ENCODE data around the gene KCNAB1. TPM values are rescaled to one million over a fixed set of nuclear protein-coding genes. Genes with fewer than 3 reads are reported as not detected.

KCNAB1 gene
- total and polyA plus RNA-seq, 8 donors, result 0.76 to 4.9 (median 3.2) TPM

DNA sequence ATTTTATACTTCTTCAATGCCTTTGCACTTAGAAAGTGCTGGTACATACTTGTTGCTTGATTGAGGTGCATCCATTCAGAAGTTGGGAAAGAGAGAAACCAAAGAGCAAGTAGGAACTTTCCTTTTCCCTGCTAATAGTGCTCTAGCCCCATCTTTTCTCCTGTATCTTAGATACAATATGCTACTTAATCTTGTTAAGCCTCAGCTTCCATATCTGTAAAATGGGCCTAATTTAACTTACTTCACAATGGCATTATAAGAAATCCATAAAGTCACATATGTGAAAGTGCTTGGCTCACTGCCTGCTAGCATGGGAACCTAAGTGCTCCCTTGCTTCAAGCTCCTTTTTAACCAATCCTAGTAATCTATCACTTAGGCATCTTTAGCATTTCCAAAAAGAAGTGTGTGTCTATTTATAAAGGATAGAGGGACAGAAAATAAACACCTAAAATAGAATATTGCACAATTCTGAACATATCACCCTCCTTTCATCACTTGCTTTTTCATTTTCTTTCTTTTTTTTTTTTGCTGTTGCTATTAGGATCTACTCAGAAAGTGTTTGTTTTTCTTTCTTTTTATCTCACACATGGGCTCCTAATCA is 28.1 kb downstream of the KCNAB1 start:
- Histone ChIP-seq H3K4me3 (peak overlapping the region in 1 of 4 donors; percentile 11), H3K36me3 (no peaks in the 10 kb centered on the region), H3K27ac (peak overlapping the region in 2 of 4 donors; percentile 68), H3K9me3 (no peaks in the 10 kb centered on the region), H3K27me3 (no peaks in the 10 kb centered on the region), H3K4me1 (peaks cover 0 to 8% (median 0%) of the 10 kb centered on the region in 3 donors)
- no peak for FAIRE-seq
- intact Hi-C loops (cut with DNase I), result no loop called here
- TF ChIP-seq, protein P1, sequence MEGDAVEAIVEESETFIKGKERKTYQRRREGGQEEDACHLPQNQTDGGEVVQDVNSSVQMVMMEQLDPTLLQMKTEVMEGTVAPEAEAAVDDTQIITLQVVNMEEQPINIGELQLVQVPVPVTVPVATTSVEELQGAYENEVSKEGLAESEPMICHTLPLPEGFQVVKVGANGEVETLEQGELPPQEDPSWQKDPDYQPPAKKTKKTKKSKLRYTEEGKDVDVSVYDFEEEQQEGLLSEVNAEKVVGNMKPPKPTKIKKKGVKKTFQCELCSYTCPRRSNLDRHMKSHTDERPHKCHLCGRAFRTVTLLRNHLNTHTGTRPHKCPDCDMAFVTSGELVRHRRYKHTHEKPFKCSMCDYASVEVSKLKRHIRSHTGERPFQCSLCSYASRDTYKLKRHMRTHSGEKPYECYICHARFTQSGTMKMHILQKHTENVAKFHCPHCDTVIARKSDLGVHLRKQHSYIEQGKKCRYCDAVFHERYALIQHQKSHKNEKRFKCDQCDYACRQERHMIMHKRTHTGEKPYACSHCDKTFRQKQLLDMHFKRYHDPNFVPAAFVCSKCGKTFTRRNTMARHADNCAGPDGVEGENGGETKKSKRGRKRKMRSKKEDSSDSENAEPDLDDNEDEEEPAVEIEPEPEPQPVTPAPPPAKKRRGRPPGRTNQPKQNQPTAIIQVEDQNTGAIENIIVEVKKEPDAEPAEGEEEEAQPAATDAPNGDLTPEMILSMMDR (IDR thresholded peaks at IDR 0.05), result no peak
- ATAC-seq, result no peak
- no peak for DNase-seq

DNA sequence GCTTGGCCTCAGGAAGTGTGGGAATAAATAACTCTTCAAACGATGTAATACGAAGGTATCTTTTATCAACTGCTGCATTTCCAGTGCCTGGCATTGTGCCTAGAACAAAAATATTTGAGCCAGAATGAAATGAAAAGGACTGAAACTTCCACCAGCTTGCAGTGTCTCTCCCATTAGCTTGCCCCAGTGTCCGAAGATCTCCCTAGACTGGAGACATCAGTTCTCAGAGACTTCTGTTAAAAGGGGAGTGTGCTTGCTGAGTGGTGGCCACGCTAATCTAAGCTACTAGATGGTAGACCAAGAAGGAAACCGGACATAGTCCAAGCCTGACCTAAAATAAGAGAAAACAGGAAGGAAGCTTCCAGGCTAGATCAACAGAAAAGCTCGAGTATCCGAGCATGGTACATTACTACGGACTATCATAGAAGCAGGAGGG is 28.6 kb downstream of the KCNAB1 start:
- DNase-seq (peak in 1 of 6 donors; percentile 35), ATAC-seq (peak; percentile 33 to 55 (median 38)), FAIRE-seq (no peak)
- H3K4me3 ChIP-seq, result peak overlapping the region in 1 of 4 donors; percentile 11
- WGBS, 2 donors, result 14 to 16% methylated on average over 8 of the region's 8 CpGs
- intact Hi-C loops (cut with DNase I), result no loop called here
- peak overlapping the region in 3 of 4 donors; percentile 30 to 68 (median 68) for H3K27ac ChIP-seq
- no peaks in the 10 kb centered on the region for H3K27me3 ChIP-seq
- TF ChIP-seq, protein P1 (IDR thresholded peaks at IDR 0.05), result no peak
- peaks cover 0 to 9% (median 0%) of the 10 kb centered on the region in 3 donors for H3K4me1 ChIP-seq
- H3K36me3 ChIP-seq, result no peaks in the 10 kb centered on the region
- no peaks in the 10 kb centered on the region for H3K9me3 ChIP-seq

DNA sequence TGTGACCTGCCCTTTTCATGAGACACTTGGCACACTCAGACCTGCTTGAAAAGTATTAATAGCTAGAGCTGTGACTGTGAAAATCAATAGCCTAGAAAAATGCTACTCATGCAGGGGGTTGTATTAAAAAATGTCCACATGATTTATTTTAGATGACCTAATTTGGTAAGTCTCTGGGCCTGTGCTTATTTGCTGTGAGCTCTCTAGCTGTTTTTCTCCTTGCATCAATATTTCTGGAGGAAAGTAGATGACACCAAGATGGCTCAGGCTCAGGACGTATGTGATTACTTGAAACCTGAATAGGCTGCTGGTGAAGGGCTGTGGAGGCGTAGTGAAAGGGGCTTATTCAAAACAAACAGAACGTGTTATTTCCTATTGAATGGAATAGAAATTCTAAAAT is 29.5 kb downstream of the KCNAB1 start:
- FAIRE-seq, result no peak
- DNase-seq, result peak in 1 of 6 donors; percentile 14
- intact Hi-C loops (cut with DNase I), result loop anchor here in 1 of 3 donors (2.0 to 10.0 kb wide), 3 partner anchors 232 to 935 kb away; no protein-coding TSS in a partner anchor
- Histone ChIP-seq H3K27ac (peak overlapping the region in 3 of 4 donors; percentile 35 to 68 (median 68)), H3K4me3 (no peak overlapping the region), H3K36me3 (no peaks in the 10 kb centered on the region), H3K27me3 (no peaks in the 10 kb centered on the region), H3K4me1 (peaks cover 0 to 9% (median 0%) of the 10 kb centered on the region in 3 donors), H3K9me3 (no peaks in the 10 kb centered on the region)
- 36 to 39% methylated on average over 3 of the region's 3 CpGs for WGBS, 2 donors
- TF ChIP-seq, protein P1 (IDR thresholded peaks at IDR 0.05), result no peak
- ATAC-seq, result peak; percentile 22 to 66 (median 60)

DNA sequence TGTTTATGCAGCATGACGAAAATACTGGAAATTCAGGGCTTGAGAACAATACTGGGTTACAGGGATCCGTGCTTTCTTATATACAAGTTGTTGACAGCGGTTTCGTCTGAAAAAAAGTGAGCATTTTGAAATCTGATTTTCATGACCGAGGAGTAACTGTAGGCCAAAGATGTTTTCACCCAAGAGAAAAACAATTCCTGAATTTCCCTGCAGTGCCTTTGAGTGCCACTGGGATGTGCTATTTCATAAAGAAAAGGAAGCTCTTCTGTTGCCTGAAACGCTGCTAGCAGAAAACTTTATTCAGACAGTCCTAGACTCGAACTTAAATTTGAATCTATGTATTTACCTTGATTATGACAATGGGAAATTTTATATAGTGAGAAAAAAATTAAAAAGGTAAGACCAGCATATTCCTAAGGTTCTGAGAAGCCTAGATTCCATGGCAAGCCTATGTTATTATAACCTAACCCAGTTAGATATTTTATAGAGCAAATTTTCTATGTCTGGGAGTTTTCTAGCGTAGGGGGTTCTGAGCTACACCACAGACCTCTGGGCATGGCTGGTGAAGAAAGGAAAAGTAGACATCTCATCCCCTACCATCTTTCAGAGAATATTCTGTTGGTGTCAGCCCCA is 30.2 kb downstream of the KCNAB1 start:
- no peaks in the 10 kb centered on the region for H3K36me3 ChIP-seq
- H3K4me1 ChIP-seq, result peaks cover 0 to 9% (median 0%) of the 10 kb centered on the region in 3 donors
- H3K9me3 ChIP-seq, result no peaks in the 10 kb centered on the region
- no peaks in the 10 kb centered on the region for H3K27me3 ChIP-seq
- 14 to 15% methylated on average over 8 of the region's 8 CpGs for WGBS, 2 donors
- intact Hi-C loops (cut with DNase I), result loop anchor here in 1 of 3 donors (2.0 to 10.0 kb wide), 3 partner anchors 232 to 934 kb away; no protein-coding TSS in a partner anchor
- peak in 2 of 6 donors; percentile 35 to 56 for DNase-seq
- peak overlapping the region in 3 of 4 donors; percentile 35 to 68 (median 68) for H3K27ac ChIP-seq
- TF ChIP-seq, protein P1 (IDR thresholded peaks at IDR 0.05), result peak; percentile 48 to 82 (median 70)
- peak; percentile 72 to 88 (median 76) for ATAC-seq
- peak; percentile 70 for FAIRE-seq
- H3K4me3 ChIP-seq, result no peak overlapping the region

Measured in pancreas (tissue), 10 donors.